CD4-positive, alpha-beta T cell treated with Interleukin-17A for 4 hours (primary cell): ENCODE measurements around the gene CCDC186.

Source experiments
- DNase-seq: peaks from one replicate; pipeline ENCODE4 v3.0.0-alpha.2; 2020; ENCODE audit warnings: mixed read lengths

Gene CCDC186

DNA sequence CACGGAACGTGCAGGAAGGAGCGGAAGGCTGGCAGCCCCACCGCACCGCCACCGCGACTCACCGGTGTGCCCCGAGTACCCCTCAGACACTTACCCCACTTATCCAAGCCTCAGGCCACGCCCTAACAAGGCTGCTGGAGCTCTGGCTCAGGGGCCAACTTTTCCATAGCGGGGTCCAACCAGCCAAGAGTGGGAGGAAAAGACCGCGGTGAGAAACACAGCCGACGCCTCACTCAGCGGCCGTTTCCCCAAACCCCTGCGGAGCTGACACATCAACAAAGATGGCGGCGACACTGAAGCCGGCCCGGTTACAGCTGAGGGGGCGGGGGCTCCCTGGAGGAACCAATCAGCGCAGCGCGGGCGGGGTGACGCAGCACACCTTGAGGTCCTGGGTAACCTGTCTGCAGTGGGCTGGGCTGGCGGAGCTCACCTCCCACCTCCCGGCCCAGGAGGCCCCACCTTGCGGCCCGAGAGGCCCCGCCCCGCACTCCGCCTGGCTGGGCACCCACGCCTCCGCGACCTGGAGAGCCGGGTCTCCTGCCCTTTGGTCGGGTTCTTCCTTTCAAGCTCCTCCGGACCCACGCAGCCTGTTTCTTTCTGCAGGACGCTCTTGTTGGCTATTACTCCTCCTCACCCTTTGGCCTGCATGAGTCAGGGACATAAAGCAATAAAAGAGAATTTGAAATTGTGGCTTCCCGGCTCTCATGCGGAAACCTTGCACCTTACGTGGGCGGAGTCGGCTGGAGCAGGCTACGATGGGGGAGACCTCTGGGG lies at the start of gene CCDC186:
Gene CCDC186 (minus strand): TSS at position 283 of the 774 bp plus-strand sequence. CDS start 10,935 bp downstream, outside the sequence.
- DNase-seq: peak; percentile 98

DNA sequence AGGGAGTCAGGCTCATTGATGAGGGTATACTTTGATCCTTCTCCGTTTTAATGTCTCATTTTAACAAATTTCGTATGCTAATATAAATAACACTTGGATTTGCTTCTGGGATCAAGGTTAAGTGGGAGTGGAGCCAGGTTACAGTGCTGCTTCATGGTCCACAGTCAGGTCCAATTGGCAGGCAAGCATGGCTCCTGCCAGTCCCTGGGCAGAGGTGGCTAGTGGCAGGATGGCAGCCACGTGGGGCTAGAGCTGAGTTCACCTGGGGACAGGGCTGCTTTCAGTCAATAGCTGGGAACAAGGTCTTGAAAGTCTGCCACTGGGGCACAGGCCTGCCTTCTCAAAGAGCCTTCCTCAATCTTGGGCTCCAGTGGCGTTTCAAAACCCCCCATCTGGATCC lies 49.1 kb upstream of the CCDC186 start:
- no peak for DNase-seq

DNA sequence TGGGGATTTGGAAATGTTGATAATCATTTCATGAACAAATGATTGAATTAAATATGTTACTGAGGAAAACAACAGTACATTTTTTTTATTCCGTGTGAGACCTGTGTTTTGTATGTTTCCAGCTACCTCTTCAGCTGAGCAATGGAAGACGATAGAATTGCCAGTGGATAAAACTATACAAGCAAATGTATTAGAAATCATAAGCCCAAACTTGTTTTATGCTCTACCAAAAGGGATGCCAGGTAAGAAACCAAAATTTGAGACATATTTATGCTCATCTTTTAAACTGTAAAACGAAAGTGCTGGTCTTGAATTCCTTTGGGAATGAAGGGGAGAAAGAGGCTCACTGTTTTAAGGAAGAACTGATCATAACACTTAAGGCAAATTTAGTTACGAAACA lies 47.2 kb upstream of the CCDC186 start:
- no peak for DNase-seq

DNA sequence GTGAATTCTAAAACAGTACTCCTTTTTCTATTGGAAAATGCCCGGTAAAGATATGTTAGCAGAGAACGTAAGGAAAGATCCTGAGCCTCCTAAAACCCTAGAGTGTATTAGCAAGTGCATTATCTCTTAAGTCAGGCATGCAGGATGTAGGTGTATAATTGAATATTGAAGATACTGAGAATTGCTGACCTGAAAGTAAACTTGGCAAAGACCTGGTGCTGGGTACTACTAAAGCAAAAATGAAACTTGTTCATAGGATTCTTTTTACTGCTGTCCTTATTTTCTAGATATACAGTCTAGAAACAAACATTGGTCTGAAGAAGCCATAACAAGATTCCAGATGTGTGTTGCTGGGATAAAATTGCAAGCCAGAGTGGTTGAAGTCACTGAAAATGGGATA lies 46.3 kb upstream of the CCDC186 start:
- DNase-seq: no peak

DNA sequence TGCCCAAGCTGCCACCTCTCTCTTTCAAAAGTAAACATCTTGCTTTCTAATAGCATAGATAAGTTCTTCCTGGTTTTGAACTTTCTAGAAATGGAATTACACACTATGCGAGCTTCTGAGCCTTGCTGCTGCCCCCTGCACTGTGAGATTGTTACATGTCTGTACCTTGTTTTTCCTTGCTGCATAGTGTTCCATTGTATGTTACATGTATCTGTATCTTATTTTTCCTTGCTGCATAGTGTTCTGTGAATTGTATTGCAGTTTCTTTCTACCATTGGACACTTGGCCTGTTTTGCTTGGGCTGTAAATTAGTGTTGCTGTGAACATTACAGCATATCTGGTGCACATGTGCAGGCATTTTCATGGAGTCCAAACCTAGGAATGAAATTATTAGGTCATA lies 41.0 kb upstream of the CCDC186 start:
- DNase-seq: no peak

DNA sequence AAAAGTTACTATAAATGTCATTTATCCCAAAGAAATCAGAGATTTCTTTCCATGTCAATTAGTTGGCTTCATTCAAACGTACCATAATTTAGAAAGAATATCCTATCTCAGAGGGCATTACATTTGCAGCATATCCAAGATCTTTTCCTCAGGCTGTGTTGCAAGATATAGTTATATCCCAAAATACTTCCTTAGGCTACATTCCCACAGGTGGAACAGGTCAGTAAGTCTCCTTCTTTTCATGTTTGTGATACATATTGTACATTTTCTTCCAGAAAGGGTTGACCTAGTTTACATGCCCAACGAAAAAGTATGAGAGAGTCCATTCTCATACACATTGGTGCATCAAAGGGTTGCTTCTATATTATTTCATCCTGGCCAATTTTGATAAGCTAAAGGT lies 38.1 kb upstream of the CCDC186 start:
- no peak for DNase-seq

DNA sequence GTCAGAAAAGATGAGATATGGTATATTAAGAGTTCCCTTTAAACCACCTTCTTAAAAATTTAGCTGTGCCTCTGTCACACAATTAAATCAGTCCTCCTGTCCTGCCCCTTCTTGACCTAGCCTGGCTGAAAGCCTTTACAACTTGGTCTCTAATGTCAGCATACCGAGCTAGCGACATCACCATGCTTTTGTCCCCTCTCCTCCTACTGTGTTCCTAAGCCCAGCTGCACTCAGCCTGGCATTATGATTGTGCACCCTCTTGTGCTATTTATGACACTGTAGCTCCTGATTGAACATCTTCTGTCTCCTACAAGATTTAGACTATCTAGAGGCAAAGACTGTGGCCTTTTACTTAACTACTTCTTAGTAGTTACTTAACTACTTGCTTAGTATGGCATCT lies 34.3 kb upstream of the CCDC186 start:
- DNase-seq: no peak

DNA sequence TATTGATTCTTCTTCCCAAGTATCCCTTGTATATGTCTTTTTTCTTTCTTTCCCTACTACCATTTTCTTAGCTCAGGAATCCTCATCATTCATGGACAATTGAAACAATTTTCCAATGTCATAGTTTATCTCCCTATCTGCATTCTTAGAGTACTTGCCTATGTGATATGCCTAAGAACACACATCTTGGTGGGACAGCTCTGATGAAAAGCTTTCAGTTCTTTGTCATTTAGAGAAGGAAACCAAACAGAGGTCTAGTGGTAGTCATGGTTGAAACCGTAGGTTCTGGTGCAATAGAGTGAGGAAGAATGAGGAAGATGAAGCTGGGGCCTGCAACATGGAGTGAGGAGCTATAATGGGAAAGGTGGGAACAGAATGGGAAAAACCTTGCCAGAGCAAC lies 33.3 kb upstream of the CCDC186 start:
- no peak for DNase-seq

DNA sequence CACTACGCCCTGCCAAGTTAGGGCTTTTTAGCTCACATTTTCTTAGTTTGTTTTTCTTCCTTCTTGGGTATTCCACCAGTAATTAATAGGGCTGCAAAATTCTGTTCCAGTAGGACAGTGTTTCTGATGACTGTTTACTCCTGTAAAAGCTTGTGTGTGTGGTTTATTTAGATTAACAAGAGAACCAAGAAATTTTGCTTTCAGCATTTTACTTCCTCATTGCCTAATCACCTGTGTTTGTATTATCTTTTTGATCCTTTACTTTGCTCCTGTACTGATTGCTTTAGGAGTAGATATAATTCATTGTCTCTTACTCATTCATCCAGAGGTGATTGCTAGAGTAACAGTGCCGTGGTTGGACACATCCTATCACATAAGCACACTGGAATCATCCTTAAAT lies 32.9 kb upstream of the CCDC186 start:
- DNase-seq: no peak

DNA sequence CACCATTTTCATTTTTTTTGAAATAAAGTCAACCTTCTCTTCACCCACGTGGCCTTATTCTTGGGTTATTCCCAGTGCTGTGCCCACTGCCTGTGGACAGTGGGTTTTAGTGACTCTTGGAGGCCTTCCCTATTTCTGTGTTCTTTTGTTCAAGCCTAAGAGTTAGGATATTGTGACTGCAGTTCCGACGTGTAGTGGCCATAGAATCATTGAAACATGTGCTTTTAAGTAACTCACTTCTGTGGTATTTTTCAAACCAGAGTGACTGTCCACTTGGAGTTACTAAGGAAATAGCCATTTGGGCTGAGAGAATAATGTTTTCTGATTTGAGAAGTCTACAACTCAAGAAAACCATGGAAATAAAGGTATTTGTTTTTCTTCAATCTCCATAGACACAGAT lies 28.8 kb upstream of the CCDC186 start:
- no peak for DNase-seq

DNA sequence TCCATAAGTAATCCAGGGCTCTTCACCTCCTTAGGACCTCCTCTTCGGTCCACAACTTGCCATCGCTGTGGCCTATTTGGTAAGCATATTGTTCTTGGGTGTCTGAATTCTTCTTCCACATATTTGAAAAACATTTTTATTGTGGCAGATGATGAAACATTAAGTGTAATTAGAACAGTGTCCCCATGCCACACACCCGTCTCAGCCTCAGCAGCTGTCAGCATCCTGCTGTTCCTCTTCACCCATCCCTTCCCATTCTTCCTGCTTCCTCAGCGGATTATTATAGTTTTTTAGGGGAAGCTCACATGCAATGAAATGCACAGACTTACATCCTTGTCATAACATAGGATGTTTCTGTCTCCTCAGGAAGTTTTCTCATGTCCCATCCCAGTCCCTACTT lies 25.2 kb upstream of the CCDC186 start:
- no peak for DNase-seq

DNA sequence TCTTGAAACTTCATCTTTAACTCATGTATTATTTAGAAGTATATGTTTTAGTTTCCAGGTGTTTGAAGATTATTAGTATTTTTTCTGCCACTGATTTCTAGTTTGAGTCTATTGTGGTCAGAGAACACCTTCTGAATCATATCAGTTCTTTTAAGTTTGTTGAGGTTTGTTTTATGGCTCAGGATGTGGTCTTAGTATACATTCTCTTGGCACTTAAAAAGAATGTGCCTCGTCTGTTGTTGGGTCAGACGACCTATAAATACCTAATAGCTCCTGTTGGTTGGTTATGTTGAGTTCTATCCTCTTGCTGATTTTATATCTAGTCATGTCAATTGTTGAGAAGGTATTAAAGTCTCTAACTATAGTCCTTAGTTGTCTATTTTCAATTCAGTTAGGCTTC lies 21.1 kb upstream of the CCDC186 start:
- no peak for DNase-seq

DNA sequence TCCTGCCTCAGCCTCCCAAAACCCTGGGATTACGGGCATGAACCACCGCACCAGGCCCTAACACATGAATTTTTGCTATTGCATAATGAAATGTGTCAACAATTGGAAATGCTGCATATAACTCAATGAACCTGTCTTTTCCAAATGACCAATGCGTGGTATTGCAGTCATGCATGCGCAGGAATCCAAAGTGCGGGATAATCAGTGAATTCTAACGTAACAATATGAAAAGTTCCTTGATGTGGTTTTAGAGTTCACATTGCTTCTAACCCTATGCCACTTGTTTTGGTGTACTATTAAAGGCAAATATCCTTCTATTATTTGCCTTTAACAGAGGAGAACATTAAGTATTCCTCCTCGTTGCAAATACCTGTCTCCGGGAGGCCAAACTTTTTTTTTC lies 15.7 kb upstream of the CCDC186 start:
- no peak for DNase-seq

DNA sequence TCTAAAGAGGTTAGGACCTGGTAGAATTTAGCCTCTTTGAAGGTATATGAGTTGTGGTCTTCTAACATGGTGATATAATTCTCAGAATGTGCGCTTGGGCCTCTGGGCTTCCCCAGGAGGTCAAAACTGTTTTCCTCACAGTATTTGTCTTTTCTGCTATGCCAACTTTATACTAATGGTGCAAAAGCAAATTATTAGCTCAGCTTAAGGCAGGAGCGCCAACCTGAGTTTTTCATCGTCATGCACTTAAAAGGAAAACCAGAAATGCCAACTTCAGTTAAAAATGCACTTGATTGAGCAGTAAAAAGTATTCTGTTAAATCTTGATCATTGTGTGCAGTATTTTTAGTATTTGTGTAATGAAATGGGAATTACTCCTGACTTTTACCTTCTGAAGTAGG lies 14.9 kb upstream of the CCDC186 start:
- DNase-seq: no peak

DNA sequence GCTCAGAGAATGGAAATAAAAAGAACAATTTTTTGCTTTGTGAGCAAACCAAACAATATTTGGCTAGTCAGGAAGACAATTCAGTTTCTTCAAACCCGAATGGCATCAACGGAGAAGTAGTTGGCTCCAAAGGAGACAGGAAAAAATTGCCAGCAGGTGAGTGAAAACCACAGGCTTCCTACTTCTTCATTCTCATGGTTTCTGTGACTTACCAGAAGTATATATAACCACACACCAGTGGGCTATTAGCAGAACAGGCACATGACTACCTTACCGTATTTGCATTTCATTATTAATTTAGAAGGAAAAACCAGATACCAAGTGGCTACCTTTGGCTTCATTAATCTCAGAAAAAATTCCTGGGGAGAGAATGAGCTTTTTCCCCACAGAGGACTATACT lies 14.0 kb upstream of the CCDC186 start:
- no peak for DNase-seq

DNA sequence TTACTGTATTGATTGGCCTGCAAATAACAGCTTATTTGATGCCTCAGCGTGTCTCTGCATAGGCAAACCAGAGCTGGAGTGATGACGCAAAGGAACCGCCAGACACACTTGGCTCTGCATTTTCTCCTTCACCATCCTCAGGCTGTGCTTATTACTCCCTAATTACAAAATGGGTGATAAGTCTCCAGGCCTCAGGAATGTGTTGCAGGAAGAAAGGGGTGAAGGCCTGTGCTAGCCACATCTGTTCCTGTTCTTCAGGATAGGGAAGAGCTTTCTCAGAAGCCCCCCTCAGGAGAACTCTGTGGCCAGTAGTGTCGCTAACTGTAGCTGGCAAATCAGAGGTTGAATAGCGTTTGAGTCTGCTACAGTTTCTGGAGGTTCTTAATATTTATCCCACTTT lies 10.3 kb upstream of the CCDC186 start:
- no peak for DNase-seq

DNA sequence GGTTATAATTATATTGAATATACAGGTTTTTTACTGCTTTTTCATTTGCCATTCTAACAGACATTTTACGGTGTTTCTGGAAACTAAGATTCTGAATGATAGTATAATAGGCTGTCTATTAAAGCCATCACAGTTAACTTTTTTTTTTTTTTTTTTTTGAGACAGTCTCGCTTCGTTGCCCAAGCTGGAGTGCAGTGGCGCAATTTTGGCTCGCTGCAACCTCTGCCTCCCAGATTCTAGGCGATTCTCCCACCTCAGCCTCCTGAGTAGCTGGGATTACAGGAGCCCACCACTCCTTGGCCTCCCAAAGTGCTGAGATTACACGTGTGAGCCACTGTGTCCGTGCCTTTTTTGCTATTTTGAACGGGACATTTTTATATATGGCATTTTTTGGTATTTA lies 9.6 kb upstream of the CCDC186 start:
- DNase-seq: no peak

DNA sequence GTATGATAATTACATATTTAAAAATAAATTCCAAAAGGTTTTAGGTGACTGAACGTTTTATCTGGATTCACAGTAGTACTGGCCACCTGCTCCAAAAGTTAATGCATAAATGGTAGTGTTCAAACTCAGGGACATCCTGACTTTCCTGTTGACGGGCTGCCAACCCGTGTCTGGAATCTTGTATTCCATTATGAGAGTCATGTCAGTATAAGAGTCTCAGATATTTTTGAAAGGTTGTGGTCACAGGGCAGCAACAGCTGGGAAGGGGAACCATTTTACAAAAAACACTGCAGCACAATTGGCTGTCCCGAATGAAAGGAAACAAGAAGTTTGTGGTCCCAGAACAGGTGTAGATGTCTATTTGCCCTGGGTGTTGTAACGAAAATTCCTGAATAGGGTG lies 8.0 kb upstream of the CCDC186 start:
- no peak for DNase-seq

DNA sequence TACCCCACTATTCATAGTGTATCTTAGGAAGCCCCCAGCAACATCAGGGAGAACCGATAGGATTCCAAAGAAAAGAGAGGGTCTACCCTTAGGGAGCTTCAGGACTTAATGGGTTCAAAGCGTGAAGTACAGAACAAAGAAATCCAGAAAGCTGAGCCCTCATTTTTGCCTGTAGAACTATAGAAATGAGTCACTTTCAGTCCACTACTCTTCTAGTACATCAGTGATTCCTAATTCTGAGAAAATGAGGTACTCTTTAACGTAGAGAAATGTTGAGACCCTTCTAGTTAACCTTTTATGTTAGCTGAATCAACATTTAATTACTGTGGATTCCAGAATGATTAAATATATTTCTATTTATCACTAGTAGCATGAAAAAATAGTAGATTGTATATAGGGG lies 6.9 kb upstream of the CCDC186 start:
- DNase-seq: no peak

DNA sequence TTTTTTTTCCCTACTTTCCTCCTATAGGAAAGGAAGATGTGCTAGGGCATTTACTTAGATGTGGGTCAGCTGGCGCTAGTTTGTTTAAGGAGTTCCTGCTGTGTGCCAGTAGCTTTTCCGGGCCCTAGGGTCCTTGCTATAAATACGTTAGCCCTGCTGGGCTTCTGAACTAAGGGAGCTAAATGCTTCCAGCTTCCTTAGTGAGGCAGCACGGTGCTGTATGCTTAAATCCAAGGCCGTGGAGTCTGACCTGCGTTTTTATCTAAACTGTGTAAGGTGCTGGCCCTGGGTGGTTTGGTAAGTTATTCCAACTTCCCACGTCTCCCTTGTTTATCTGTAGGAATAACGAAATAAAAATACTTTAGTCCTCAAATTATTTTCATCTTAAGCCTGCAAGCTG lies 5.7 kb upstream of the CCDC186 start:
- DNase-seq: no peak

DNA sequence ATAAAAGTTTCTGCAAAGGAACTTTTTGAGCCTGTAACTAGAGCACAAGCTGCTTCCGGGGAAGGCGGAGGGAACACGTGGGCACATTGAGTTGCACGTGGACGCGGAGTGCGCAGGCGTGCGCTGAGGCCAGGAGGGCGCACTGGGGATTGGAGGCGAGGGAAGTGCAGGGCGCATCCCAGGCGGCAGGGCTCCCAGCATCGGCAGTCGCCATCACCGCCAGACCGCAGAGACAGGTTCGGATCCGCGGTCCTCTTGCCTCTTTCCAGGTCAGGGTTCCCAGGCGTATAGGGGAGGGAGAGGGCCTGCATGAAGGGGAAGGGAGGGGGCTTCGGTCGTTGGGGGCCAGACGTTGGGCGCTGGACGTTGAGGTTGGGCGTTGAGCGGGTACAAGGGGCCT lies 5.1 kb upstream of the CCDC186 start, which contains the start of gene TDRD1:
Gene TDRD1 (plus strand): TSS at position 206 of the 400 bp plus-strand sequence. CDS start 8,479 bp downstream, outside the sequence.
- no peak for DNase-seq

DNA sequence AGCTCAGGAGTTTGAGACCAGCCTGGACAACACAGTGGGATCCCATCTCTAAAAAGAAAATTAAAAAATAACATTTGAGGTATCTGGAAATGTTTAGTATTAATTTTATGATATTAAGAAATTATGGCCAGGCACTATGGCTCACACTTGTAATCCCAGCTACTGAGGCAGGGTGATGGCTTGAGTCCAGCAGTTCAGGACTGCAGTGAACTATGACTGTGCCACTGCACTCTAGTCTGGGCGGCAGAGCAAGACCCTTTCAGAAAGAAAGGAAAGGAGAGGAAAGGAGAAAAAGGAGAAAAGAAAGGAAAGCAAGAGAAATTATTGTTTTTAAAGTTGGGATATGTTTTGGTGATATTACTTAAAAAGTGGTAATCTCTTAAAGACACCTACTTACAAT lies 2.5 kb upstream of the CCDC186 start:
- no peak for DNase-seq

DNA sequence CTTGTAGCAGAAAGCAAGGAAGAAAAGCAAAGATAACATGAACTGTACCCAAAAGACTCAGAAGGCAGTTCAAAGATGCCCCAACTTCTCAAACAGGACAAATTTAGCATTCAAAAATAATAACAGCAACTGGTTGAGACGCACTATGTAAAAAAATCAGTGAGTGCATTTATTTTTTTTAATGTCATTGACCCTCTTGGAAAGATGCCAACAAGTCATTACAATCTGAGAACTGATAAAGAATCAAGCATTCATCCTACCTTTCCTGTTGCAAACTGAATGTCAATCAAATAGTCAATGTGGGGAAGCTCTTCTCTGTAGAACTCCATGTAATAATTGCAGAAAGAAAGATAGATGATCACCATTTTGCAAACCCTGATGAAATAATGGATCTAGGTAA lies 1.7 kb upstream of the CCDC186 start:
- DNase-seq: no peak

DNA sequence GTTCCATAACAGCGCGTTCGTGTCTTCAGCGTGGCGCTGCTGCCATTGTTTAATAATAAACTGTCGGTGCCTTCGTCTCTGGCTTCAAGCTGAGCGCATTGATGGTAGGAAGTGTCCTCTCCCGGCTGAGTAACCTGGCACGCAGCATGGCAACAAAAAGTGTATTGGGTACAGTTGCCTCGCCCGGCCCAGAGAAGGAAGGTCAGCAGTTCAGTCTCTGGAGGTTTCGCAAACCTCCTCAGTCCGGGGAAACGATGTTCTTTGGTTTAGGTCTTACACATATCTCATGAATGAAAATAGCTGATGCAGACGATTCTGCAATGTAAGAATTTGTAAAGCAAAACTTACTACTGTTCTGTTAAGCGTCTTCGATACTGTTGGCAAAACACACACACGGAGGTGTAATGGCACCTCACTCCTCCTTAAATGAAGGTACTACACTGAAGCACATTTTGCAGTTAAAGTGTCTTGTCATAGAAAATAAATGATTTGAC lies 739 bp upstream of the CCDC186 start:
- DNase-seq: no peak

DNA sequence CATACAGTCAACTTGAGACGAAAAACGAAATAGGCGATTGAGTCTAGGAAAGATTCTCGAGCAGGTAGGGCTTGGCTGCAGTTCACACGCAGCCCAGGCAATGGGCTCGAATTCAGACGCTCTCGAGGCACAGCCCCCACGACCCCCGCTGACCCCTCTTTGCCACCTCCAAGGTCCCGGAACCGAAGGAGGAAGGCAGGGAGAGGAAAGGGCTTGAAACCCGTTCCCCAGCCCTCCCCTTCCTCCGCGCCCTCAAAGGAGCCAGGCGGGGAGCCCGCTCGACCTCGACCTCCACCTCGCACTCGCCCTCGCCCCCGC lies 441 bp downstream of the CCDC186 start:
- no peak for DNase-seq
